SK-N-SH (cell line): Measurements from ENCODE around the gene ICE1. TPM values are rescaled to one million over a fixed set of nuclear protein-coding genes. Genes with fewer than 3 reads are reported as not detected.
"Not testable (repeated sequence)": the region's sequence is repeated elsewhere in the genome, so short reads cannot be mapped to it uniquely, and the experiment has no call there.

ENCODE experiments used
- CTCF ChIA-PET: fragments of 300-600, 350-600 bp; formaldehyde crosslinking; extraction: SDS; loops from one replicate; lab custom pipeline; 2021; lab: Yijun Ruan, JAX
- POLR2A ChIA-PET: fragments of 350-600 bp; sonication (Branson Sonifier 250); formaldehyde crosslinking; extraction: SDS; loops from one replicate; lab custom pipeline; 2020; ENCODE audit warnings: antibody characterized with exemption, inconsistent platforms; lab: Yijun Ruan, JAX
- DNase-seq: peaks from one replicate; pipeline ENCODE4 v3.0.0; 2012
- H2AFZ ChIP-seq: fragments of 200-600 bp; sonication (generic); 2 replicates; pipeline ENCODE4 v1.8.1; 2016; ENCODE audit warnings: antibody characterized with exemption, mild to moderate bottlenecking, low read depth
- H3F3A ChIP-seq: fragments of 200-600 bp; sonication (generic); replicated peaks from 2 replicates; pipeline ENCODE3; 2016; ENCODE audit warnings: antibody characterized with exemption, mild to moderate bottlenecking; ENCODE audit not compliant: insufficient read depth
- H3K27ac ChIP-seq, 2 experiments: fragments of 200-500 bp in 1 of 2; fragments of 200-600 bp in 1 of 2; sonication (Bioruptor generic) in 1 of 2; sonication (generic), shearing (Covaris generic) in 1 of 2; 2 replicates each; pipeline versions ENCODE4 v1.5.1 to v1.6.1; 2014 to 2016; ENCODE audit warnings: low read depth in 2 of 2, inconsistent platforms in 1 of 2, low read length in 1 of 2, mild to moderate bottlenecking in 1 of 2, mixed read lengths in 1 of 2
- H3K27me3 ChIP-seq: fragments of 200-600 bp; sonication (generic), shearing (Covaris generic); 2 replicates; pipeline ENCODE4 v1.6.1; 2016; ENCODE audit warnings: mixed run types; ENCODE audit not compliant: insufficient read depth
- H3K36me3 ChIP-seq, 2 experiments: fragments of 200-500 bp in 1 of 2; fragments of 200-600 bp in 1 of 2; sonication (Bioruptor generic) in 1 of 2; sonication (generic) in 1 of 2; replicated peaks in 1 of 2; 2 replicates each; pipeline versions ENCODE3 to v1.5.1; 2014 to 2016; ENCODE audit warnings: low read length in 1 of 2, mild to moderate bottlenecking in 1 of 2; ENCODE audit not compliant: insufficient read depth in 2 of 2, control insufficient read depth in 1 of 2
- H3K4me1 ChIP-seq, 2 experiments: fragments of 200-500 bp in 1 of 2; fragments of 200-600 bp in 1 of 2; sonication (Bioruptor generic) in 1 of 2; sonication (generic), shearing (Covaris generic) in 1 of 2; 2 replicates each; pipeline versions ENCODE4 v1.5.1 to v1.6.1; 2014 to 2016; ENCODE audit warnings: low read depth in 1 of 2, low read length in 1 of 2, mixed run types in 1 of 2; ENCODE audit not compliant: insufficient read depth in 2 of 2, control insufficient read depth in 1 of 2
- H3K4me2 ChIP-seq: fragments of 200-600 bp; sonication (generic), shearing (Covaris generic); 2 replicates; pipeline ENCODE4 v1.6.1; 2017; ENCODE audit warnings: mixed run types
- H3K4me3 ChIP-seq, 2 experiments: fragments of 200-500 bp in 1 of 2; fragments of 200-600 bp in 1 of 2; sonication (Bioruptor generic) in 1 of 2; sonication (generic), shearing (Covaris generic) in 1 of 2; 2 replicates each; pipeline versions ENCODE4 v1.5.1 to v1.8.1; 2014 to 2016; ENCODE audit warnings: low read depth in 2 of 2, inconsistent platforms in 1 of 2, low read length in 1 of 2, mild to moderate bottlenecking in 1 of 2, mixed read lengths in 1 of 2, moderate library complexity in 1 of 2
- H3K79me2 ChIP-seq: fragments of 200-600 bp; sonication (generic); 2 replicates; pipeline ENCODE4 v1.8.1; 2017; ENCODE audit warnings: mild to moderate bottlenecking; ENCODE audit not compliant: insufficient read depth
- H3K9ac ChIP-seq: fragments of 200-600 bp; sonication (generic); 2 replicates; pipeline ENCODE4 v1.6.1; 2017; ENCODE audit warnings: mixed run types
- H3K9me2 ChIP-seq: fragments of 200-600 bp; sonication (generic); 2 replicates; pipeline ENCODE4 v1.6.1; 2017; ENCODE audit warnings: mixed run types
- H3K9me3 ChIP-seq: fragments of 200-600 bp; sonication (generic); 2 replicates; pipeline ENCODE4 v1.6.1; 2017; ENCODE audit warnings: mixed run types, mild to moderate bottlenecking, moderate library complexity
- H4K20me1 ChIP-seq: fragments of 200-600 bp; sonication (generic); 2 replicates; pipeline ENCODE4 v1.6.1; 2017; ENCODE audit warnings: mild to moderate bottlenecking, mixed run types; ENCODE audit not compliant: insufficient read depth
- CHD2 ChIP-seq: fragments of 150-350 bp; IDR thresholded peaks from 2 replicates; pipeline ENCODE4 v1.6.1; 2018; ENCODE audit warnings: low read length; ENCODE audit not compliant: partially characterized antibody
- ELF1 ChIP-seq: IDR thresholded peaks from 2 replicates; pipeline ENCODE4 v1.4.0; 2012
- EP300 ChIP-seq, 2 experiments: IDR thresholded peaks; 2 replicates each; pipeline versions ENCODE4 v1.4.0 to v1.6.1; 2012; ENCODE audit warnings: borderline replicate concordance in 1 of 2, low read depth in 1 of 2, low read length in 1 of 2
- FOSL2 ChIP-seq: IDR thresholded peaks from 2 replicates; pipeline ENCODE4 v1.4.0; 2012; ENCODE audit warnings: low read depth, mild to moderate bottlenecking, moderate library complexity, borderline replicate concordance
- FOXJ3 ChIP-seq: sonication (generic); formaldehyde crosslinking; IDR thresholded peaks from 2 replicates; pipeline ENCODE4 v1.5.1; 2020; ENCODE audit warnings: mild to moderate bottlenecking, missing genetic modification reagents
- MEF2A ChIP-seq: IDR thresholded peaks from 2 replicates; pipeline ENCODE4 v1.4.0; 2012; ENCODE audit warnings: low read depth, borderline replicate concordance
- MXI1 ChIP-seq: IDR thresholded peaks from 2 replicates; pipeline ENCODE4 v1.6.1; 2012; ENCODE audit warnings: mild to moderate bottlenecking, low read depth, low read length, improper control_type of control experiment
- NRF1 ChIP-seq: IDR thresholded peaks from 2 replicates; pipeline ENCODE4 v1.6.1; 2012; ENCODE audit warnings: low read depth, mild to moderate bottlenecking, low read length
- RAD21 ChIP-seq: IDR thresholded peaks from 2 replicates; pipeline ENCODE4 v1.6.1; 2012; ENCODE audit warnings: mild to moderate bottlenecking, low read length
- RCOR1 ChIP-seq: fragments of 150-350 bp; IDR thresholded peaks from 2 replicates; pipeline ENCODE4 v1.6.1; 2017; ENCODE audit warnings: antibody characterized with exemption, low read length
- SIN3A ChIP-seq: IDR thresholded peaks from 2 replicates; pipeline ENCODE4 v1.6.1; 2012; ENCODE audit warnings: low read depth, mild to moderate bottlenecking, low read length, moderate library complexity, borderline replicate concordance
- SMC3 ChIP-seq: IDR thresholded peaks from 2 replicates; pipeline ENCODE4 v1.6.1; 2012; ENCODE audit warnings: low read depth, low read length, improper control_type of control experiment
- WGBS: methylation state at CpG from one replicate; pipeline ENCODE4 v1.1.6; 2017; ENCODE audit warnings: low lambda C conversion rate; 5-methylcytosine and 5-hydroxymethylcytosine counted together
- polyA plus RNA-seq, 3 experiments: library from polyadenylated mRNA; depleted of rRNA; stranded (reverse); fragments of >200 nt; gene quantifications; 2 replicates each; pipeline ENCODE4 v1.2.3, GENCODE V29; 2012
- TF ChIP-seq, protein P1 (sequence below): fragments of 200-600 bp; sonication (generic); IDR thresholded peaks from 2 replicates; pipeline ENCODE4 v1.6.1; 2017; ENCODE audit warnings: antibody characterized with exemption, mild to moderate bottlenecking, moderate library complexity
- TF ChIP-seq, protein P2 (sequence below): IDR thresholded peaks from 2 replicates; pipeline ENCODE4 v1.6.1; 2012; ENCODE audit warnings: mild to moderate bottlenecking, low read depth, low read length, moderate library complexity

ICE1 gene
- polyA plus RNA-seq, 1 of the 3 experiments (the other 2 are of a cell fraction) = 9.4 TPM

GRCh38 chr5:5490774-5491347 is 68.4 kb downstream of the ICE1 start (continued):
- TF ChIP-seq FOXJ3 (CRISPR knock-in tag) = no peak

- Histone ChIP-seq H3K4me3 (peak overlapping the region in 1 of 2 experiments; percentile 41; a peak in 1 of 4 replicates), H3K9me3 (no peaks in the 10 kb centered on the region), H3K36me3 (peaks cover 13 to 34% of the 10 kb centered on the region in 2 experiments), H3F3A (peaks cover 9% of the 10 kb centered on the region), H3K4me2 (no peak overlapping the region), H3K9ac (no peak overlapping the region), H3K27me3 (no peaks in the 10 kb centered on the region), H3K79me2 (no peaks in the 10 kb centered on the region), H3K4me1 (peaks cover 0 to 16% of the 10 kb centered on the region in 2 experiments; a peak in 2 of 4 replicates), H3K27ac (peak overlapping the region in 1 of 2 experiments; percentile 32; a peak in 2 of 4 replicates), H3K9me2 (no peaks in the 10 kb centered on the region), H4K20me1 (no peaks in the 10 kb centered on the region; the same call in 1 of the 2 replicates), H2AFZ (no peak overlapping the region)
- TF ChIP-seq EP300 (IDR thresholded peaks at IDR 0.05; ENCODE audit: borderline replicate concordance in 1 of 2, low read depth in 1 of 2, low read length in 1 of 2) (0 out of 4 replicates have a peak, but pooled peaks of 1 of the 2 experiments have one; percentile 27), MEF2A (no peak), SIN3A (no peak), ELF1 (no peak), NRF1 (no peak), FOSL2 (no peak), CHD2 (no peak), RCOR1 (0 out of 2 replicates have a peak, but pooled peaks have one; percentile 16), RAD21 (peak; percentile 95), SMC3 (peak; percentile 68; the same call in 1 of the 2 replicates), MXI1 (peak; percentile 46; the same call in 1 of the 2 replicates)
- TF ChIP-seq, protein P1, sequence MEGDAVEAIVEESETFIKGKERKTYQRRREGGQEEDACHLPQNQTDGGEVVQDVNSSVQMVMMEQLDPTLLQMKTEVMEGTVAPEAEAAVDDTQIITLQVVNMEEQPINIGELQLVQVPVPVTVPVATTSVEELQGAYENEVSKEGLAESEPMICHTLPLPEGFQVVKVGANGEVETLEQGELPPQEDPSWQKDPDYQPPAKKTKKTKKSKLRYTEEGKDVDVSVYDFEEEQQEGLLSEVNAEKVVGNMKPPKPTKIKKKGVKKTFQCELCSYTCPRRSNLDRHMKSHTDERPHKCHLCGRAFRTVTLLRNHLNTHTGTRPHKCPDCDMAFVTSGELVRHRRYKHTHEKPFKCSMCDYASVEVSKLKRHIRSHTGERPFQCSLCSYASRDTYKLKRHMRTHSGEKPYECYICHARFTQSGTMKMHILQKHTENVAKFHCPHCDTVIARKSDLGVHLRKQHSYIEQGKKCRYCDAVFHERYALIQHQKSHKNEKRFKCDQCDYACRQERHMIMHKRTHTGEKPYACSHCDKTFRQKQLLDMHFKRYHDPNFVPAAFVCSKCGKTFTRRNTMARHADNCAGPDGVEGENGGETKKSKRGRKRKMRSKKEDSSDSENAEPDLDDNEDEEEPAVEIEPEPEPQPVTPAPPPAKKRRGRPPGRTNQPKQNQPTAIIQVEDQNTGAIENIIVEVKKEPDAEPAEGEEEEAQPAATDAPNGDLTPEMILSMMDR = peak; percentile 78
- TF ChIP-seq, protein P2, sequence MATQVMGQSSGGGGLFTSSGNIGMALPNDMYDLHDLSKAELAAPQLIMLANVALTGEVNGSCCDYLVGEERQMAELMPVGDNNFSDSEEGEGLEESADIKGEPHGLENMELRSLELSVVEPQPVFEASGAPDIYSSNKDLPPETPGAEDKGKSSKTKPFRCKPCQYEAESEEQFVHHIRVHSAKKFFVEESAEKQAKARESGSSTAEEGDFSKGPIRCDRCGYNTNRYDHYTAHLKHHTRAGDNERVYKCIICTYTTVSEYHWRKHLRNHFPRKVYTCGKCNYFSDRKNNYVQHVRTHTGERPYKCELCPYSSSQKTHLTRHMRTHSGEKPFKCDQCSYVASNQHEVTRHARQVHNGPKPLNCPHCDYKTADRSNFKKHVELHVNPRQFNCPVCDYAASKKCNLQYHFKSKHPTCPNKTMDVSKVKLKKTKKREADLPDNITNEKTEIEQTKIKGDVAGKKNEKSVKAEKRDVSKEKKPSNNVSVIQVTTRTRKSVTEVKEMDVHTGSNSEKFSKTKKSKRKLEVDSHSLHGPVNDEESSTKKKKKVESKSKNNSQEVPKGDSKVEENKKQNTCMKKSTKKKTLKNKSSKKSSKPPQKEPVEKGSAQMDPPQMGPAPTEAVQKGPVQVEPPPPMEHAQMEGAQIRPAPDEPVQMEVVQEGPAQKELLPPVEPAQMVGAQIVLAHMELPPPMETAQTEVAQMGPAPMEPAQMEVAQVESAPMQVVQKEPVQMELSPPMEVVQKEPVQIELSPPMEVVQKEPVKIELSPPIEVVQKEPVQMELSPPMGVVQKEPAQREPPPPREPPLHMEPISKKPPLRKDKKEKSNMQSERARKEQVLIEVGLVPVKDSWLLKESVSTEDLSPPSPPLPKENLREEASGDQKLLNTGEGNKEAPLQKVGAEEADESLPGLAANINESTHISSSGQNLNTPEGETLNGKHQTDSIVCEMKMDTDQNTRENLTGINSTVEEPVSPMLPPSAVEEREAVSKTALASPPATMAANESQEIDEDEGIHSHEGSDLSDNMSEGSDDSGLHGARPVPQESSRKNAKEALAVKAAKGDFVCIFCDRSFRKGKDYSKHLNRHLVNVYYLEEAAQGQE = no peak
- peak; percentile 81 for DNase-seq
- CTCF ChIA-PET = interaction anchor here (0.6 to 3.4 kb wide), 7 partner anchors 70 to 1290 kb away, joined by 3 to 14 read pairs (median 3); partner anchors contain the start of genes ICE1 and UBE2QL1
- WGBS = 33% methylated on average over 12 of the region's 12 CpGs
- POLR2A ChIA-PET = no interaction called here
Observed at GRCh38 chr5:5492087-5492933, 69.8 kb downstream of the ICE1 start.

GRCh38 chr5:5492934-5493271 is 70.4 kb downstream of the ICE1 start:
- CTCF ChIA-PET = interaction anchor here (0.6 to 2.1 kb wide), 4 partner anchors 822 to 1252 kb away, joined by 3 to 9 read pairs (median 4); no protein-coding TSS in a partner anchor
- Histone ChIP-seq H3K4me1 (peaks cover 0 to 20% of the 10 kb centered on the region in 2 experiments; a peak in 2 of 4 replicates), H3K27ac (peak overlapping the region in 1 of 2 experiments; percentile 13; a peak in 1 of 4 replicates), H3K36me3 (peaks cover 13 to 28% of the 10 kb centered on the region in 2 experiments)
- H4K20me1 ChIP-seq, H2AFZ ChIP-seq, H3K9me3 ChIP-seq, H3F3A ChIP-seq, H3K4me2 ChIP-seq, H3K4me3 ChIP-seq, POLR2A ChIA-PET, H3K27me3 ChIP-seq, H3K9me2 ChIP-seq, H3K79me2 ChIP-seq, H3K9ac ChIP-seq, DNase-seq: not testable (repeated sequence)
- WGBS = 87% methylated on average over 2 of the region's 2 CpGs
